Activated effector memory CD4-positive, alpha-beta T cell treated with Interleukin-2 at 50 U/mL for 16 hours (primary cell): ENCODE results near the gene EGF.
"Not testable (repeated sequence)": the region's sequence is repeated elsewhere in the genome, so short reads cannot be mapped to it uniquely, and the experiment has no call there.

ENCODE experiments used
- DNase-seq: peaks from one replicate; pipeline ENCODE4 v3.0.0-alpha.2; 2020

The EGF gene

DNA sequence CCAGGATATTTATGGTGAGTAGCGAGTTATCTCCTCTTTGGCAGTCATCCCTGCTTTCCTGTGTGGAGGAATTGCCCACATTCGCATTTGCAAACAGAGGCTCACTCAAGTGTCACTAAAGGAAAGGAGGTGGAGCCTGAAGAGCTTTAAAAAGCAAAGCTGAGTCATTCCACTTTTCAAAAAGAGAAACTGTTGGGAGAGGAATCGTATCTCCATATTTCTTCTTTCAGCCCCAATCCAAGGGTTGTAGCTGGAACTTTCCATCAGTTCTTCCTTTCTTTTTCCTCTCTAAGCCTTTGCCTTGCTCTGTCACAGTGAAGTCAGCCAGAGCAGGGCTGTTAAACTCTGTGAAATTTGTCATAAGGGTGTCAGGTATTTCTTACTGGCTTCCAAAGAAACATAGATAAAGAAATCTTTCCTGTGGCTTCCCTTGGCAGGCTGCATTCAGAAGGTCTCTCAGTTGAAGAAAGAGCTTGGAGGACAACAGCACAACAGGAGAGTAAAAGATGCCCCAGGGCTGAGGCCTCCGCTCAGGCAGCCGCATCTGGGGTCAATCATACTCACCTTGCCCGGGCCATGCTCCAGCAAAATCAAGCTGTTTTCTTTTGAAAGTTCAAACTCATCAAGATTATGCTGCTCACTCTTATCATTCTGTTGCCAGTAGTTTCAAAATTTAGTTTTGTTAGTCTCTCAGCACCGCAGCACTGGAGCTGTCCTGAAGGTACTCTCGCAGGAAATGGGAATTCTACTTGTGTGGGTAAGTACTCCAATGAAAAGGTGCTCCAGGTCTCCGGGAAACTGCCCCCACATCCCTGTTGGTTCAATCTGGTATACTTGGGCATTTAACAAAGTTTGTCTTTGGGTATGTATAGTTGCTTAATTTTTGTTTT, at the start of gene EGF:
Gene EGF, plus strand, starts transcription at position 178 of the 890 bp plus-strand sequence. Its CDS starts 453 bp downstream, at position 631.
- DNase-seq = no peak

DNA sequence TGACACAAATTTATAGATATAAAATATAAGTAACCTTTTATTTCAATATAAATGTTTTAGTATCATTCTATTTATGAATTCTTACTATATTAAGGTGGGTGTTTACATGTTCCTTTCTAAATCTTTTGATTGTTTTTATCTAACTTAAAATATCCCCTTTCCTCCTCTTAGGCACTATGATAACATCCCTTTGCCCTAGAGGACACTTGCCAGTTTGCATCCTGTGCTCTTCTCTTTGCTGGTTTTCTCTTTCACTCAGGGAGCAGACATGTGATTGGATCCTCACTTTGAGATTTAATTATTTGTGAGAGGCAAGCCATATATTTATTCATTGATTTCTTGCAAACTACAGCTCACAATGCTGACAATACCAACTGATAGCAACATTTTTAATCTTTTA, 48.5 kb upstream of the EGF start:
- DNase-seq = no peak

GRCh38 chr4:109870061-109870460, 42.6 kb upstream of the EGF start:
- DNase-seq = no peak

DNA sequence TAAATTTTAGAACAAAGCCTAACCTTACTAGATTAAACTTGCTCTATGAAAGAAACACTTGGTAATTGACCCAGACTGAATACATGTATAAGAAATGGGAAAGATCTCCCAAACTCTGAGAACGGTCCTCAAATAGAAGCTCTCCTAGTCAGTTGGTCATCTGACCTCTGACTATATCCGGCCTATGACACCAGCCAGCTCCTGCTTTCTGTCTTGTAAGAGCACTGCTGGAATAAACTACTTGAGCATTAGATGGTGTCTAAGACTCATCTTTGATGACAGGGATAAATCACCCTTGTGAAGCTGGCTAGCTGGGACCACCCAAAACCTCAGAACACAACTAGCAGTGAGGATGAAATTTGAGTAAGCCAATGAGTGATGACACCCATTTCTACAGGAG, 40.6 kb upstream of the EGF start:
- DNase-seq = no peak

- DNase-seq = no peak
Observed at GRCh38 chr4:109872950-109873656, 39.6 kb upstream of the EGF start.

DNA sequence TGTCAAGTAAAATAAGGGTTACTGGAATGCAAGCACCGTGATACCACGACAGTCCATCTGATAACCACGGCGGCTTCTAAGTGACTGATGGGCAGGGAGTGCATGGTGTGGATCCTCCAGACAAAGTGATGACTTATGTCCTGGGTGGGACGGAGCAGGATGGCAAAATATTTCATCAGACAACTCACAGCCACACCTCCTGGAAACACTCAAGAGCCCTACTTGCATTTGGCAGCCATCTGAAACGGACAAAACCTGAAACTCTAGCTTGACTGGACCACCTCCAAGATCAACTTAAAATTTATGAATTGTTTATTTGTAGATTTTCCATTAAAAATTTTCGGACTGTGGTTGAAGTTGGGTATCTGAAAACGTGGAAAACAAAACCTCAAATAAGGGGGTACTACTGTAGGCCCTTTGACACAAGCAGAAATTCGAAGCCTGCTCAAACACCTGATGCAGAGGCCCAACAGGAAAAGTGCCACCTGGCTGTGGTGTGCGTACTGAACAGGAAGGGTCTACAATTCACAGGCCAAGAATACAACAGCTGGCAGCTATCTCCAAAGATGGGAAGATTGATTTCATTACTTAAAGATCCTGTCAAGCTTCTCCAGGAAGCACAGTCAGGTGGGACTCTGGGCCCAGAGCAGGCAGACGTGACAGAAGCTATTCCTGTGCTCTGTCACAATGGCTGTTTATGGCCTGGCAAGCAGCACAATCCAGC, 38.7 kb upstream of the EGF start:
- no peak for DNase-seq

- DNase-seq = no peak
Observed at GRCh38 chr4:109875106-109875505, 37.6 kb upstream of the EGF start.

DNA sequence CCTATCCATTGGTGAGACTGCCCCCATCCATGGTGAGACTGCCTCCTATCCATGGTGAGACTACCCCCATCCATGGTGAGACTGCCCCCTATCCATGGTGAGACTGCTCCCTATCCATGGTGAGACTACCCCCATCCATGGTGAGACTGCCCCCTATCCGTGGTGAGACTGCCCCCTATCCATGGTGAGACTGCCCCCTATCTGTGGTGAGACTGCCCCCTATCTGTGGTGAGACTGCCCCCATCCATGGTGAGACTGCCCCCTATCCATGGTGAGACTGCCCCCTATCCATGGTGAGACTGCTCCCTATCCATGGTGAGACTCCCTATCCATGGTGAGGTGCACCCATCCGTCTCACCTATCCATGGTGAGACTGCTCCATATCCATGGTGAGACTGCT, 37.1 kb upstream of the EGF start:
- not testable (repeated sequence) for DNase-seq

DNA sequence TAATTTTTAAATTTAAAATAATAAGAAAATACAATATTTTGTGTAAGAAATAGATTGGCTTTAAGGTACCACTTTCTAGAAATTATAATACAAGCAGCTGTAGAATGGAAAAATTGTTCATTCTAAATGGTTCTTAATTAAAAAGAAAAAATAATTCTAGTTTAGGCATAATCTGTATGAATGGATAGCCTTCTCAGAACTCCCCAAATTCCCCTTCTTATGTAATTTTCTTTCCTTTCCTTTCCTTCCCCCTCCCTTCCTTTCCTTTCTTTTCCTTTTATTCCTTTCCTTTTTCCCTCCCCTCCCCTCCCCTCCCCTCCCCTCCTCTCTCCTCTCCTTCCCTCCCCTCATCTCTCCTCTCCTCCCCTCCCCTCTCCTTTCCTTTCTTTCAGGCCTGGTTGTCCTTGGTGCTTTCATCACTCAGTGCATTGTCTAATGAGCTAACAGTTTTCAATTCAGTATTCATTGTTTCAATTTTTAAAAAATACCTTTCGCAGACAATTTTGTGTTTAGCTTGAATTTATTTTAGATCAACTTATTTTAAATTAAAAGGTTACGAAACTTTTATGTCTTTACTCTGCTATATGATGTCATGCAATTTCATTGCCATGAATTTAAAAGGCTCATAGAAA, 35.9 kb upstream of the EGF start:
- DNase-seq = no peak

- DNase-seq = no peak
Observed at GRCh38 chr4:109877400-109877799, 35.3 kb upstream of the EGF start.

DNA sequence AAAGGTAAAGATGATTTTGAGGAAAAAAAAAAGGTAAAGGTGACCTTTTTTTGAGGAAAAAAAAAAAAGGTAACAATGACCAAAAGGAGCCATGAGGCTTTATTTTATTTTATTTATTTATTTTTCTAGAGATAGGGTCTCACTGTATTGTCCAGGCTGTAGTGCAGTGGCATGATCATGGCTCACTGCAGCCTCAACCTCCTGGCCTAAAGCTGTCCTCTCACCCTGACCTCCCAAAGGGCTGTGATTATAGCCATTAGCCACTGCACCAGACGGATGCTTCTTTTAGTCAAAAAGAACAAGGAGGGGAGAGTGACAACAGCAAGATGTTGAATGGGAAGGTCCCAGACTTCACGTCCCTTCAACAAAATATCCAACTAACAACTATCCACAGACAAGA, 34.3 kb upstream of the EGF start:
- DNase-seq = no peak

GRCh38 chr4:109879081-109879480, 33.6 kb upstream of the EGF start:
- DNase-seq = no peak

DNA sequence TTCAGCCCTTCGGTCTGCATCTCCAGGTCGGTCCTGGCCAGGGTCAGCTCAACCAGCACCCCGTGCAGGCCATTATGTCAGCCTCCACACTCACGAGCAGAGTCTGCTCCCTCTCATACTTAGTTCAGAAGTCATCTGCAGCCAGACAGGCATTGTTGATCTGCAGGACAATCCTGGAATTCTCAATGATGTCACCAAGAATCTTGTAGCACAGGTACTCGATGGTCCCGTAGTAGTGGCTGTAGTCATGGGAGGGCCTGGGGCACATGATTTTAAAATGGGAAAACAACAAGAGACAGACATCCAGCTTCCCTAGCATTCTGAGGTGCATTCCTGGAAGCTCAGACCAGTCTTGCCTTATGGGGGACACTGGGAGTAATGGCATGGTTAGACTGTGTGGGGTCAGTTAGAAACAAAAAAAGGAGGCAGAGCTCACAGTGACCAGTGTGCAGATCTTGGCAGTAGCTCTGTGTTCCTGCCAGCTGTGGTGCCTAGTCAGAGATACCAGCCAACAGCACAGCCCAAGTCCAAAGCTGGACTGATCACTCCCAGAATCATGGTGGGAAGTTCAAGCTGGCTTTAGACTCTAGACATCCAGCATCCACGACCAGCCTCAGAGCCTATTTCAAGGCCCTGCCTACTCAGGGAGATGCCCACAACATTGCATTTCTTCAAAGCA, 32.9 kb upstream of the EGF start:
- DNase-seq = no peak

- DNase-seq = no peak
Observed at GRCh38 chr4:109886303-109886702, 26.4 kb upstream of the EGF start.

GRCh38 chr4:109887071-109887470, 25.6 kb upstream of the EGF start:
- no peak for DNase-seq

GRCh38 chr4:109890076-109890475, 22.6 kb upstream of the EGF start:
- DNase-seq = no peak

DNA sequence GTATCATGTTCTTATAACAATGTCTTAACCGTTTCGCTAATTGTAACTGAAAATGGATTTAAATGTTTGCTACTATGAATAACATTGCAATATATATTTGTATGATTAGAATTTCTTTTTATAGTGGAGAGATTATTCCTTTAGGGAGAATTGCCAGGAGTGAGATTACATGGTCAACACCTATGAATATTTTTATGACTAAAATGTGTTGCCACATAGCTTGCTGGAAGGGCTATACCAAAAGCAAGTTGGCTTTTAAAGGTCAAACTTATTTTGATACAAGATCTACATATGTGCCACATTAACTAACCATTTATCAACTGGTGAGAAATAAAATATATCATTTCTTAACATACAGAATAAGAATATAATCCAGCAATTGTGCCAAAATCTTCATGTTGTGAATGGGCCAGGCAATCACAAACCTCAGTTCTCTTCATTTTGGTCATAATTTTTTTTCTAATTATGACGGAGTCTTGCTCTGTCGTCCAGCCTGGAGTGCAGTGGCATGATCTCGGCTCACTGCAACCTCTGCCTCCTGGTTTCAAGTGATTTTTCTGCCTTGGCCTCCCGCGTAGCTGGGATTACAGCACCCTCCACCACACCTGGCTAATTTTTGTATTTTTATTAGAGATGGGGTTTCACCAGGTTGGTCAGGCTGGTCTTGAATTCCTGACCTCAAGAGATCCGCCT, 10.0 kb upstream of the EGF start:
- no peak for DNase-seq

- no peak for DNase-seq
Observed at GRCh38 chr4:109908731-109909130, 4.0 kb upstream of the EGF start.

DNA sequence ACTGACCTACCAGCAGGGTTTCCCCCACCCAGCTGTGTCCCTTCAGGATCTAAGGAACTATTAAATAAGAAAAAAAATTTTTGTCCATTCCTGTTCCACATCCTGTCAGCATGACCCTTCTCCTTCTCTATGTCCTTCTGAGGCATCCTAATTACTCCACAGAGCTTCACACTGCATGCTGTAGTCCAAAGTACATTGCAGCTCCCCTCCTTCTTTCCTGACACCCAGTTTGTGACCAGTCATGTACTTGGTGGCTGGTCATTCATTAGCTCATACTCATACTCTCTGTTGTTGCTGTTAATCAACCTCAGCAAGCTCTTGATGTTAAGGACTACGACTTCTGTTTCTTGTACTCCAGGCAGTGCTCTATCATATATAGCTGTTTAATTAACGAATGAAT, 2.4 kb upstream of the EGF start:
- DNase-seq = no peak

DNA sequence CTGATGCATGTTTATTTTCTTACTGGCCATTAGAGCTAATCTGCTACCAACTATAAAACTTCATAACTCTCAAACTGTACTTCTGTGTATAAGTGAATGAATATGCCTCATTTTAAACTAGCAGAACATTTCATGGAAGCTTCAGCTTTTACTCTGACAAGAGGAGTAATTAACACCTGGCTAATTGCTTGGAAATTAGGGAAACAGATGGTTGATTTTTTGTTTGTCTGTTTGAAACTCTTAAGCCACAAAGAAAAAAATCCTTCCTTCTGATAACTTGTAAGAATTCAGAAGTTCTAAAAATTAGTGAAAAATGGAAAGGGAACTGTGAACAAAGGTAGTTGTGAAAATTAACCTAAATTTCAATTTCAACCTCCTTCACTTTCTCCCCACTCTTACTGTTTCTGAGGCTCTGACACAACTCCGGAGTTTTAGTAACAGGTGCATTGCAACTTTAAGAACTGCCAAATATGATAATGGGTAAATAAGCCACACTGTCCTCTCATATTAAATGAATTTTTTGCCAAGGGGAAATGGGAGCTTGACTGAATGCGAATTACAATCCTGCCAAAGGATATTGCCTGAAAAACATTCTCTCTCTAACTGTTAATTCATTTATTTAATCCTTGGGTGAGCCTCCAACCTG, 1.0 kb downstream of the EGF start:
- DNase-seq = no peak

- no peak for DNase-seq
Observed at GRCh38 chr4:109914322-109914721, 1.6 kb downstream of the EGF start.
